Measurements from ENCODE around the gene PHKG2. TPM values are rescaled to one million over a fixed set of nuclear protein-coding genes. Genes with fewer than 3 reads are reported as not detected.

PHKG2 gene
- total and polyA plus RNA-seq, 2 donors from 2014 or later, result 27.8 to 34.9 TPM

GRCh38 chr16:30757316-30757715, 9.1 kb downstream of the PHKG2 start:
- Histone ChIP-seq H3K9ac (ENCODE audit: low read length in 3 of 3) (no peak overlapping the region), H3K4me3 (ENCODE audit: low read length in 3 of 3) (no peak overlapping the region), H3K9me3 (ENCODE audit: control insufficient read depth in 2 of 3, insufficient read depth in 1 of 3, low read length in 3 of 3) (no peaks in the 10 kb centered on the region), H3K36me3 (ENCODE audit: control insufficient read depth in 2 of 3, insufficient read depth in 3 of 3, low read length in 3 of 3) (peaks cover 0 to 14% (median 7%) of the 10 kb centered on the region in 3 donors), H3K4me1 (ENCODE audit: control insufficient read depth in 2 of 3, insufficient read depth in 2 of 3, low read depth in 1 of 3, low read length in 3 of 3) (peaks cover 0 to 7% (median 0%) of the 10 kb centered on the region in 3 donors), H3K27ac (ENCODE audit: low read depth in 2 of 2, low read length in 2 of 2) (no peak overlapping the region), H3K27me3 (ENCODE audit: control insufficient read depth, insufficient read depth, low read length) (no peaks in the 10 kb centered on the region)
- FAIRE-seq, result no peak
- no peak for TF ChIP-seq CTCF (IDR thresholded peaks at IDR 0.05; ENCODE audit: borderline replicate concordance, extremely low read depth, insufficient read depth)
- intact Hi-C loops (cut with DNase I), result no loop called here
- peak in 1 of 5 donors; percentile 63 for DNase-seq

DNA sequence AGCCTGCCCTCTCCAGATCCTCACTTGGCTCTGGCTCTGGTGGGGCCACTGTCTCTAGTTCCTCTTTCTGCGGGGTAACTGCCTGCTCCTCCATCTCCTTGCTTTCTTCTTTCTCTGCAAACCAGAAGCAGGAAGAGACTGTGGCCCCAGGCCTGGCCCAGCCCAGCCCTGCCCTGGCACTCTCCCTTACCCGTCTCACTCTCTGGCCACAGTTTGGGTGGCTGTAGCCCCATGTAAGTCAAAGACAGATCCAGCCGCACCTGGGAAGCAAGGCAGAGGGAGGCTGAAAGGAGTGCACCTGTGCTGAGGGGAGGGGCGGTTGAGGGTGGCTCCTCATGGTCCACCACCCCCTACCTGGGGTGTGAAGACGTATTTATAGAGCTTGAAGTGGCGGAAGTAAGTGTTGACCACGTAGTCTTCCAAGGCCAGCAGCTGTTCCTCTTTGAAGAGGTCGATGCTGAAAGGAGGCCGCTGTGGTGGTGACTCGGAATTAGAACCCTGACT, 10.8 kb downstream of the PHKG2 start:
- no peak for FAIRE-seq

GRCh38 chr16:30760001-30760559, 11.9 kb downstream of the PHKG2 start:
- intact Hi-C loops (cut with DNase I), result no loop called here
- no peak for TF ChIP-seq CTCF (IDR thresholded peaks at IDR 0.05; ENCODE audit: borderline replicate concordance, extremely low read depth, insufficient read depth)
- peaks cover 4 to 20% (median 18%) of the 10 kb centered on the region in 3 donors for H3K36me3 ChIP-seq (ENCODE audit: control insufficient read depth in 2 of 3, insufficient read depth in 3 of 3, low read length in 3 of 3)
- H3K4me3 ChIP-seq (ENCODE audit: low read length in 3 of 3), result no peak overlapping the region
- DNase-seq (peak in 2 of 5 donors; percentile 31 to 75), FAIRE-seq (no peak)
- H3K27me3 ChIP-seq (ENCODE audit: control insufficient read depth, insufficient read depth, low read length), result no peaks in the 10 kb centered on the region
- H3K4me1 ChIP-seq (ENCODE audit: control insufficient read depth in 2 of 3, insufficient read depth in 2 of 3, low read depth in 1 of 3, low read length in 3 of 3), result peaks cover 4 to 18% (median 8%) of the 10 kb centered on the region in 3 donors
- H3K9me3 ChIP-seq (ENCODE audit: control insufficient read depth in 2 of 3, insufficient read depth in 1 of 3, low read length in 3 of 3), result no peaks in the 10 kb centered on the region
- H3K9ac ChIP-seq (ENCODE audit: low read length in 3 of 3), result no peak overlapping the region
- no peak overlapping the region for H3K27ac ChIP-seq (ENCODE audit: low read depth in 2 of 2, low read length in 2 of 2)

More for the DNA sequence above, 10.8 kb downstream of the PHKG2 start:
- H3K27ac ChIP-seq (ENCODE audit: low read depth in 2 of 2, low read length in 2 of 2), result no peak overlapping the region
- no peak for TF ChIP-seq CTCF (IDR thresholded peaks at IDR 0.05; ENCODE audit: borderline replicate concordance, extremely low read depth, insufficient read depth)
- peak in 2 of 5 donors; percentile 26 to 56 for DNase-seq
- H3K9me3 ChIP-seq (ENCODE audit: control insufficient read depth in 2 of 3, insufficient read depth in 1 of 3, low read length in 3 of 3), result no peaks in the 10 kb centered on the region
- peaks cover 4 to 18% (median 7%) of the 10 kb centered on the region in 3 donors for H3K36me3 ChIP-seq (ENCODE audit: control insufficient read depth in 2 of 3, insufficient read depth in 3 of 3, low read length in 3 of 3)
- H3K4me1 ChIP-seq (ENCODE audit: control insufficient read depth in 2 of 3, insufficient read depth in 2 of 3, low read depth in 1 of 3, low read length in 3 of 3), result peaks cover 4 to 18% (median 8%) of the 10 kb centered on the region in 3 donors
- H3K27me3 ChIP-seq (ENCODE audit: control insufficient read depth, insufficient read depth, low read length), result no peaks in the 10 kb centered on the region
- intact Hi-C loops (cut with DNase I), result no loop called here
- H3K4me3 ChIP-seq (ENCODE audit: low read length in 3 of 3), result no peak overlapping the region
- H3K9ac ChIP-seq (ENCODE audit: low read length in 3 of 3), result no peak overlapping the region

Measured in kidney (tissue), 14 donors.